ENCODE results near the gene ZNF592.

- no peak for TF ChIP-seq CTCF (IDR thresholded peaks at IDR 0.05; ENCODE audit: insufficient read depth, low read length)
- no peak; the same call in 1 of the 2 replicates for TF ChIP-seq POLR2AphosphoS5 (IDR thresholded peaks at IDR 0.05; ENCODE audit: low read depth)
- no peak for TF ChIP-seq GABPA (IDR thresholded peaks at IDR 0.05; ENCODE audit: low read depth)
- TF ChIP-seq, protein P1, sequence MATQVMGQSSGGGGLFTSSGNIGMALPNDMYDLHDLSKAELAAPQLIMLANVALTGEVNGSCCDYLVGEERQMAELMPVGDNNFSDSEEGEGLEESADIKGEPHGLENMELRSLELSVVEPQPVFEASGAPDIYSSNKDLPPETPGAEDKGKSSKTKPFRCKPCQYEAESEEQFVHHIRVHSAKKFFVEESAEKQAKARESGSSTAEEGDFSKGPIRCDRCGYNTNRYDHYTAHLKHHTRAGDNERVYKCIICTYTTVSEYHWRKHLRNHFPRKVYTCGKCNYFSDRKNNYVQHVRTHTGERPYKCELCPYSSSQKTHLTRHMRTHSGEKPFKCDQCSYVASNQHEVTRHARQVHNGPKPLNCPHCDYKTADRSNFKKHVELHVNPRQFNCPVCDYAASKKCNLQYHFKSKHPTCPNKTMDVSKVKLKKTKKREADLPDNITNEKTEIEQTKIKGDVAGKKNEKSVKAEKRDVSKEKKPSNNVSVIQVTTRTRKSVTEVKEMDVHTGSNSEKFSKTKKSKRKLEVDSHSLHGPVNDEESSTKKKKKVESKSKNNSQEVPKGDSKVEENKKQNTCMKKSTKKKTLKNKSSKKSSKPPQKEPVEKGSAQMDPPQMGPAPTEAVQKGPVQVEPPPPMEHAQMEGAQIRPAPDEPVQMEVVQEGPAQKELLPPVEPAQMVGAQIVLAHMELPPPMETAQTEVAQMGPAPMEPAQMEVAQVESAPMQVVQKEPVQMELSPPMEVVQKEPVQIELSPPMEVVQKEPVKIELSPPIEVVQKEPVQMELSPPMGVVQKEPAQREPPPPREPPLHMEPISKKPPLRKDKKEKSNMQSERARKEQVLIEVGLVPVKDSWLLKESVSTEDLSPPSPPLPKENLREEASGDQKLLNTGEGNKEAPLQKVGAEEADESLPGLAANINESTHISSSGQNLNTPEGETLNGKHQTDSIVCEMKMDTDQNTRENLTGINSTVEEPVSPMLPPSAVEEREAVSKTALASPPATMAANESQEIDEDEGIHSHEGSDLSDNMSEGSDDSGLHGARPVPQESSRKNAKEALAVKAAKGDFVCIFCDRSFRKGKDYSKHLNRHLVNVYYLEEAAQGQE (IDR thresholded peaks at IDR 0.05; ENCODE audit: insufficient replicate concordance, low read depth), result no peak
Measured at GRCh38 chr15:84784262-84784661, 35.9 kb downstream of the ZNF592 start.

All from HL-60 (cell line).